VCaP (cell line): ENCODE data around the gene STX7.

Source experiments
- H3K27ac ChIP-seq: fragments of 450-650 bp; 2 replicates; pipeline ENCODE4 v1.5.1; 2017
- TF ChIP-seq, protein P1 (sequence below): fragments of 450-650 bp; conservative IDR thresholded peaks from 2 replicates; pipeline ENCODE4 v1.5.1; 2017; ENCODE audit warnings: mild to moderate bottlenecking, moderate library complexity

The STX7 gene

DNA sequence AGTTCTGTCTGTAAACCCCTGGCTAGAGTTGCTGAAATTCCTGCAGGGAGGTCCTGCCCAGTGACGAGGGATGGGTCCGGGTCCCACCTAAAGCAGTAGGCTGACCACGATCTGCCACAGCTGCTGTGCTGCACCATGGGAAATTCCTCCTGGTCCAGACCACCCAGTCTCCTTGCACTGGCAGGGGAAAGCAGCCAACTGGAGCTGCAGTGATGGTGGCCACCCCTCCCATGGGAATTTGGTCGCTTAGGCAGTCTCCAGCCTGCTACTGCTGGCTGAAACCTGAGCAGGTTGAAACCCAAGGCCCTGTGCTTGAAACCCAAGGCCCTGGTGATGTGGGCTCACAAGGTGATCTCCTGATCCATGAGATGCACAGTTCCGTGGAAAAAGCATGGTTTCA is 87.7 kb downstream of the STX7 start:
- TF ChIP-seq, protein P1, sequence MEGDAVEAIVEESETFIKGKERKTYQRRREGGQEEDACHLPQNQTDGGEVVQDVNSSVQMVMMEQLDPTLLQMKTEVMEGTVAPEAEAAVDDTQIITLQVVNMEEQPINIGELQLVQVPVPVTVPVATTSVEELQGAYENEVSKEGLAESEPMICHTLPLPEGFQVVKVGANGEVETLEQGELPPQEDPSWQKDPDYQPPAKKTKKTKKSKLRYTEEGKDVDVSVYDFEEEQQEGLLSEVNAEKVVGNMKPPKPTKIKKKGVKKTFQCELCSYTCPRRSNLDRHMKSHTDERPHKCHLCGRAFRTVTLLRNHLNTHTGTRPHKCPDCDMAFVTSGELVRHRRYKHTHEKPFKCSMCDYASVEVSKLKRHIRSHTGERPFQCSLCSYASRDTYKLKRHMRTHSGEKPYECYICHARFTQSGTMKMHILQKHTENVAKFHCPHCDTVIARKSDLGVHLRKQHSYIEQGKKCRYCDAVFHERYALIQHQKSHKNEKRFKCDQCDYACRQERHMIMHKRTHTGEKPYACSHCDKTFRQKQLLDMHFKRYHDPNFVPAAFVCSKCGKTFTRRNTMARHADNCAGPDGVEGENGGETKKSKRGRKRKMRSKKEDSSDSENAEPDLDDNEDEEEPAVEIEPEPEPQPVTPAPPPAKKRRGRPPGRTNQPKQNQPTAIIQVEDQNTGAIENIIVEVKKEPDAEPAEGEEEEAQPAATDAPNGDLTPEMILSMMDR = no peak

DNA sequence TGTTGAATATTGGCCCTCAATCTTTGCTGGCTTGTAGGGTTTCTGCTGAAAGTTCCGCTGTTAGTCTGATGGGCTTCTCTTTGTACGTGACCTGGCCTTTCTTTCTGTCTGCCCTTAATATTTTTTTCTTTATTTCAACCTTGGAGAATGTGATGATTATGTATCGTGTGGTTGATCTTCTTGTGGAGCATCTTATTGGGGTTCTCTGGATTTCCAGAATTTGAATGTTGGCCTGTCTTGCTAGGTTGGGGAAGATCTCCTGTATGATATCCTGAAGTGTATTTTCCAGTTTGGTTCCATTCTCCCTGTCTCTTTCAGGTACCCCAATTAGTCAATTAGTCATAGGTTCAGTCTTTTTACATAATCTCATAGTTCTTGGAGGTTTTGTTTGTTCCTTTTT is 89.1 kb downstream of the STX7 start:
- no peak overlapping the region for H3K27ac ChIP-seq
- TF ChIP-seq, protein P1 = no peak

More for the DNA sequence above, 87.7 kb downstream of the STX7 start:
- H3K27ac ChIP-seq = no peak overlapping the region

- no peak overlapping the region for H3K27ac ChIP-seq
- TF ChIP-seq, protein P1 = no peak
Observed at GRCh38 chr6:132418235-132418965, 94.5 kb downstream of the STX7 start.

GRCh38 chr6:132414761-132415160 is 98.2 kb downstream of the STX7 start:
- no peak overlapping the region for H3K27ac ChIP-seq
- TF ChIP-seq, protein P1 = no peak

DNA sequence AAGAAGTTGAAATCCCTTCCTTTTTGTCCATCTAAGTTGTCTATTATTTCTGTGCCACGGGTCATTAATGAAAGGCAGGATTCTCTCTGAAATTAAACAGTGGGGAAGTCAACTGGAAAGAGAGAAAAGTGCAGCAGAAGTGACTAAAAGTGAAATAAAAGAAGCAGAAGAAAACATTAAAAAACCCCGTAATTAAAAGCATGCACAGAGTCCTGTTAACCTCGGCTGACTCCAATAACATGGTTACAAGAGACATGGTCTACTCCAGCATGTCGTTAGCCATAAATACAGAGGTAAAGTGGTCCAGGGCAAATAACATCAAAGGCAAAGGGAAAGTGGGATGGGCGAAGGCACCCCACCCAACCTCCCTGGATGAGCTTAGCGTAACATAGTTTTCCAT is 98.6 kb downstream of the STX7 start:
- TF ChIP-seq, protein P1 = no peak
- no peak overlapping the region for H3K27ac ChIP-seq

- H3K27ac ChIP-seq = no peak overlapping the region
- TF ChIP-seq, protein P1 = no peak
Observed at GRCh38 chr6:132413499-132413802, 99.5 kb downstream of the STX7 start.

GRCh38 chr6:132412656-132413498 is 100.0 kb downstream of the STX7 start:
- TF ChIP-seq, protein P1 = no peak
- no peak overlapping the region for H3K27ac ChIP-seq
